Left lung (tissue), 14 donors: ENCODE data around the gene GALNT5. TPM values are rescaled to one million over a fixed set of nuclear protein-coding genes. Genes with fewer than 3 reads are reported as not detected.

ENCODE experiments used
- ATAC-seq: fragments of 200-7000 bp; cut with Tn5 transposase; one replicate; pipeline ENCODE4 v1.9.1; 2020; ENCODE audit warnings: moderate library complexity
- DNase-seq, 4 donors: peaks; one replicate each; pipeline ENCODE4 v3.0.0-alpha.2; 2013 to 2020
- H3K27ac ChIP-seq, 2 donors: fragments of 200-600 bp; sonication (generic) in 1 of 2; one replicate each; pipeline versions ENCODE4 v1.5.0 to v1.8.0; 2020 to 2021
- H3K27me3 ChIP-seq, 2 donors: fragments of 200-600 bp; sonication (generic) in 1 of 2; one replicate each; pipeline versions ENCODE4 v1.5.0 to v1.8.0; 2020 to 2021
- H3K36me3 ChIP-seq, 2 donors: fragments of 200-600 bp; sonication (generic) in 1 of 2; one replicate each; pipeline versions ENCODE4 v1.5.0 to v1.8.0; 2020 to 2021
- H3K4me1 ChIP-seq, 2 donors: fragments of 200-600 bp; one replicate each; pipeline ENCODE4 v1.8.0; 2021
- H3K4me3 ChIP-seq, 2 donors: fragments of 200-600 bp; sonication (generic) in 1 of 2; one replicate each; pipeline versions ENCODE4 v1.5.0 to v1.8.0; 2020 to 2021; ENCODE audit warnings: mild to moderate bottlenecking in 1 of 2
- H3K9me3 ChIP-seq, 2 donors: fragments of 200-600 bp; sonication (generic) in 1 of 2; one replicate each; pipeline versions ENCODE4 v1.5.0 to v1.8.0; 2020 to 2021
- CTCF ChIP-seq, 2 donors: fragments of 200-600 bp; sonication (generic) in 1 of 2; IDR thresholded peaks; one replicate each; pipeline versions ENCODE4 v1.5.0 to v1.8.0; 2021; ENCODE audit warnings: antibody characterized with exemption in 2 of 2
- intact Hi-C, 2 donors: fragments of 100-400 bp; cut with DNase I; formaldehyde crosslinking; loops; one replicate each; pipeline versions ENCODE4 v1.11.2 to v1.14.2; 2022
- long read RNA-seq, 12 donors: library from polyadenylated mRNA in 2 of 12; unstranded in 2 of 12; transcript quantifications; one replicate each; pipeline ENCODE4 v2.0.0 and lab custom pipeline, GENCODE V29; 2019 to 2026
- polyA plus RNA-seq, 6 donors: library from polyadenylated mRNA; unstranded; fragments of 120-200 nt; gene quantifications; one replicate each; pipeline ENCODE4 v1.2.1, GENCODE V29; 2013; ENCODE audit not compliant: insufficient read length in 6 of 6
- total RNA-seq, 2 donors: library from RNA; stranded (reverse); fragmentation: NEBNext Ultra II Directional; extraction: Animal tissue kit (Norgen Biotek cat#: 25700); gene quantifications; one replicate each; pipeline ENCODE4 v1.2.1, GENCODE V29; 2021
- donor health status: DM: no; HTN: yes; CAD: no.
- donor health status: DM: no; HTN: no; CAD: no.

GALNT5 gene
- total RNA-seq (10 to 100 TPM; 23.0 to 59.4 TPM), polyA plus RNA-seq (1 to 10 TPM; 6.1 to 7.8 (median 6.6) TPM)
- long read RNA-seq, donor 1, full-length matches to known transcripts, result 2 of 2 reads
- long read RNA-seq, donor 1, partial matches to known transcripts, result 0 of 2 reads
- long read RNA-seq, donor 1, other reads (novel, unspliced or antisense), result 0 of 2 reads
- long read RNA-seq, donor 2, result 0 reads
- long read RNA-seq, donor 3, full-length matches to known transcripts, result 1 of 1 reads
- long read RNA-seq, donor 3, partial matches to known transcripts, result 0 of 1 reads
- long read RNA-seq, donor 3, other reads (novel, unspliced or antisense), result 0 of 1 reads
- long read RNA-seq, donor 4, full-length matches to known transcripts, result 1 of 7 reads
- long read RNA-seq, donor 4, partial matches to known transcripts, result 1 of 7 reads
- long read RNA-seq, donor 4, other reads (novel, unspliced or antisense), result 5 of 7 reads
- long read RNA-seq, donor 5, result 0 reads
- long read RNA-seq, donor 6, full-length matches to known transcripts, result 2 of 2 reads
- long read RNA-seq, donor 6, partial matches to known transcripts, result 0 of 2 reads
- long read RNA-seq, donor 6, other reads (novel, unspliced or antisense), result 0 of 2 reads
- long read RNA-seq, donor 7, full-length matches to known transcripts, result 1 of 1 reads
- long read RNA-seq, donor 7, partial matches to known transcripts, result 0 of 1 reads
- long read RNA-seq, donor 7, other reads (novel, unspliced or antisense), result 0 of 1 reads
- long read RNA-seq, donor 8, full-length matches to known transcripts, result 3 of 3 reads
- long read RNA-seq, donor 8, partial matches to known transcripts, result 0 of 3 reads
- long read RNA-seq, donor 8, other reads (novel, unspliced or antisense), result 0 of 3 reads
- long read RNA-seq, donor 9, result 0 reads
- long read RNA-seq, donor 10, result 0 reads
- long read RNA-seq, donor 11, result 0 reads
- long read RNA-seq, donor 12, full-length matches to known transcripts, result 1 of 1 reads
- long read RNA-seq, donor 12, partial matches to known transcripts, result 0 of 1 reads
- long read RNA-seq, donor 12, other reads (novel, unspliced or antisense), result 0 of 1 reads

GRCh38 chr2:157257312-157258252 is at the start of gene GALNT5:
TSS of gene GALNT5 (plus strand) at chr2:157257705. CDS start at chr2:157258083, 378 bp downstream.
- H3K36me3 ChIP-seq, result no peaks in the 10 kb centered on the region
- ATAC-seq, result peak; percentile 59
- peak within 1 kb of the TSS; percentile 27 to 36 for H3K4me3 ChIP-seq
- no peaks in the 10 kb centered on the region for H3K27me3 ChIP-seq
- peak within 1 kb of the TSS; percentile 57 to 74 for H3K27ac ChIP-seq
- peak in 2 of 4 donors; percentile 49 to 64 for DNase-seq
- TF ChIP-seq CTCF (IDR thresholded peaks at IDR 0.05), result no peak
- no peaks in the 10 kb centered on the region for H3K9me3 ChIP-seq
- no peaks in the 10 kb centered on the region for H3K4me1 ChIP-seq
- intact Hi-C loops, result no loop called here

GRCh38 chr2:157216286-157216965 is 41.1 kb upstream of the GALNT5 start:
- Histone ChIP-seq H3K4me3 (no peak overlapping the region), H3K27ac (no peak overlapping the region), H3K9me3 (no peaks in the 10 kb centered on the region), H3K36me3 (no peaks in the 10 kb centered on the region), H3K4me1 (no peaks in the 10 kb centered on the region), H3K27me3 (no peaks in the 10 kb centered on the region)
- TF ChIP-seq CTCF (IDR thresholded peaks at IDR 0.05), result no peak
- intact Hi-C loops, result no loop called here
- DNase-seq, result no peak
- no peak for ATAC-seq

- no peak for DNase-seq
- no peak for ATAC-seq
These were observed 40.1 kb upstream of the GALNT5 start for GRCh38 chr2:157217409-157217808.

More at GRCh38 chr2:157217409-157217808, 40.1 kb upstream of the GALNT5 start:
- Histone ChIP-seq H3K27me3 (no peaks in the 10 kb centered on the region), H3K4me3 (no peak overlapping the region), H3K27ac (no peak overlapping the region), H3K36me3 (no peaks in the 10 kb centered on the region), H3K9me3 (no peaks in the 10 kb centered on the region), H3K4me1 (no peaks in the 10 kb centered on the region)
- no peak for TF ChIP-seq CTCF (IDR thresholded peaks at IDR 0.05)
- intact Hi-C loops, result no loop called here
